HuH-7.5 (cell line): ENCODE measurements around the gene TNNC1.

Experiments used
- DNase-seq: peaks from one replicate; pipeline ENCODE4 v3.0.0; 2011; ENCODE audit warnings: low spot score

The TNNC1 gene

GRCh38 chr3:52453496-52454249 is at the start of gene TNNC1:
Gene TNNC1, minus strand, starts transcription at chr3:52454041. Its CDS starts 26 bp downstream, at chr3:52454015.
- no peak for DNase-seq

DNA sequence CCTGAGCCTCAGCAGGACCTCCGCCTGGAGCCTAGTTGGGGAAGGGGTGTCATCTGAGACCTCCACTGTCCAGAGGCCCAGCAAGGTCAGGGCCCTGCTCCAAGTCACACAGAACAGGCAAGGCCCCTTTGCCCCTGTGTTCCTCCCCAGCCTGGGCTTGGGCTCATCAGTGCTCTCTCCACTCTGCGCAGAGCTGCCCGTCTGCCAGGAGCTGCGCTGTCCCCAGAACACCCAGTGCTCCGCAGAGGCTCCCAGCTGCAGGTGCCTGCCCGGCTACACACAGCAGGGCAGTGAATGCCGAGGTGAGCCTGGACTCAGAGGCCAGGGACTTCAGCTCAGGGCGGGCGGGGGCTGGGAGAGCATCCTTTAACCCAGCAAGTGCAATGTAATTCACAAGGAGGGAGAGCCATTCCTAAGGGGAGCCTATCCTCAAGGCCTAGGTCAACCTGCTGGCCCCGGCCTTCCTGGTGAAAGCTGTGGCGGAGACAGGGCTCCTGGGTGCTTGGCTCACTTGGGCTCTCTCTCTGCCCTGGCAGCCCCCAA is 49.0 kb upstream of the TNNC1 start:
- no peak for DNase-seq

- no peak for DNase-seq
Observed at GRCh38 chr3:52502001-52502400, 48.2 kb upstream of the TNNC1 start.

DNA sequence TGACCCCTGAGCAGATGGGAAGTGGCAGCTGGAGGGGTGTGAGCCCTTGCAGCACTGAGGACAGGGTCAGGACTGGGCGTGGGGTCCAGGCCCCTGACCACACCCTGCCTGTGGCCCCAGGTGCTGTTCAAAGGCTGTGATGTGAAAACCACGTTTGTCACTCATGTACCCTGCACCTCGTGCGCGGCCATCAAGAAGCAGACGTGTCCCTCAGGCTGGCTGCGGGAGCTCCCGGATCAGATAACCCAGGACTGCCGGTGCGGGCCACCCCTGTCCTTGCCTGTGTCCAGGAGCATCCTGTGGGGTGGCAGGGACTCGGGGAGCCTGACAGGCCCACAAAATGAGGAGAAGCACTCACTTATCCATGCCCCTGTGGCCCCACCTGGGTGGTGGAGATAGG is 47.2 kb upstream of the TNNC1 start:
- DNase-seq = no peak

GRCh38 chr3:52498137-52499054 is 44.6 kb upstream of the TNNC1 start:
- no peak for DNase-seq

DNA sequence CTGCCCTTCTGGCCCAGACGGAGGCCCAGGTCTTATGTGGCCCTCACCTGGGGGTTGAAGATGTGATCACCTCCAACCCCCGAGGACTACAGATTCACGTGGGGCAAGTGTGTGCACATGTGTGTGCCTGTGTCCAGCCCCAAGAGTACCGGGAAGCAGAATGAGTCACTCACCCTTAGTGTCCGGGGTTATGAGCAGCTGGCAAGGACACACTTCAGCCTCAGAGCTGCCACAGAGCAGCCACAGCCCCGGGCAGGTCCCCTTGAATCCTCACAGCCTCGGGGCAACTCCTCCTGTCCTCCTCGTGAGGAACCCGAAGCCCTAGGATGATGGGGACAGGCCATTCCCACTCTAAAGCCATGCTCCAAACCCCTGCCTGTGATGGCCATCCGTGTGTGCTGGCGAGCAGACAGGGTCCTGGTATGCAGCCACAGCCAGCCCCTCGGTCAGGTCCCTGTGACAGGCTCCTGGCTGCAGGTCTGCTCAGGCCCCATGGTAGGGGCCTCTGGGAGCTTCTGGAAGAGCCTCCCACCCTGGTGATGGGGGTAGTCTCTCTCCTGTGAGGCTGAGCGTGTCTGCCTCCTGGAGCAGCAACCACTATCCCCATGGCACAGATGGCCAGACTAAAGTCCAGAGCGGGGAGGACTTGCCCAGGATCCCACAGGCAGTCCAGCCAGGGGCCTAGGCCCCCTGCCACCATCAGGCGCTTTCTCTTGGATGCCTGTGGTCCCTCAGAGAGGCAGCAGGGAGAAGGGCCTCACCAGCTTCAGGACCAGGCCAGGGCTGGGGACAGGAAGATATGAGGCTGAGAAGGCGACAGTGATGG is 42.1 kb upstream of the TNNC1 start:
- no peak for DNase-seq

GRCh38 chr3:52494886-52495495 is 41.1 kb upstream of the TNNC1 start, which contains the start of gene STAB1:
Gene STAB1, plus strand, starts transcription at chr3:52495338. Its CDS starts 76 bp downstream, at chr3:52495414.
- no peak for DNase-seq

DNA sequence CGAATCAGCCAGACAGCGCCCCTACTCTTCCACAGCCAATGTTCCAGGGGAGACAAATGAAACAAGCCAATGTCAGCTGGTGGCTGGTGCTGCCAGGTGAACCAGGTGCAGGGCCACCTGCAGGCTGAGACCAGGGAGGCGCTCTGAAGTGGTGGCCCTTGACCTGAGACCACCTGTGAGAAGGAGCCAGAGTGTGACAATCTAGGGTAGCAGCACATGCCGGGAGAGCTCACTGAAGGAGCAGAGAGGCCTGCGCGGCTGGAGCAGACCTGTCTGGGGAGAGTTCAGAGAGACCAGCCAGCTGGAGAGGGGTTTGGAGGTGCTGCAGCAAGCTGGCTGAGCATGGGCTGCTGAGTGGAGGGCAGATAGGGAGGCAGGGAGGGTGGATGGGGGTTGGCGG is 40.6 kb upstream of the TNNC1 start:
- no peak for DNase-seq

- no peak for DNase-seq
Observed at GRCh38 chr3:52493232-52494017, 39.6 kb upstream of the TNNC1 start.

DNA sequence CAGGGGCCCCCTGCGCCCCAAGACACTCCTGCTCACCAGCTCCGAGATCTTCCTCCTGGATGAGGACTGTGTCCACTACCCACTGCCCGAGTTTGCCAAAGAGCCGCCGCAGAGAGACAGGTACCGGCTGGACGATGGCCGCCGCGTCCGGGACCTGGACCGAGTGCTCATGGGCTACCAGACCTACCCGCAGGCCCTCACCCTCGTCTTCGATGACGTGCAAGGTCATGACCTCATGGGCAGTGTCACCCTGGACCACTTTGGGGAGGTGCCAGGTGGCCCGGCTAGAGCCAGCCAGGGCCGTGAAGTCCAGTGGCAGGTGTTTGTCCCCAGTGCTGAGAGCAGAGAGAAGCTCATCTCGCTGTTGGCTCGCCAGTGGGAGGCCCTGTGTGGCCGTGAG is 38.2 kb upstream of the TNNC1 start:
- no peak for DNase-seq

GRCh38 chr3:52490939-52491526 is 37.2 kb upstream of the TNNC1 start:
- DNase-seq = no peak

DNA sequence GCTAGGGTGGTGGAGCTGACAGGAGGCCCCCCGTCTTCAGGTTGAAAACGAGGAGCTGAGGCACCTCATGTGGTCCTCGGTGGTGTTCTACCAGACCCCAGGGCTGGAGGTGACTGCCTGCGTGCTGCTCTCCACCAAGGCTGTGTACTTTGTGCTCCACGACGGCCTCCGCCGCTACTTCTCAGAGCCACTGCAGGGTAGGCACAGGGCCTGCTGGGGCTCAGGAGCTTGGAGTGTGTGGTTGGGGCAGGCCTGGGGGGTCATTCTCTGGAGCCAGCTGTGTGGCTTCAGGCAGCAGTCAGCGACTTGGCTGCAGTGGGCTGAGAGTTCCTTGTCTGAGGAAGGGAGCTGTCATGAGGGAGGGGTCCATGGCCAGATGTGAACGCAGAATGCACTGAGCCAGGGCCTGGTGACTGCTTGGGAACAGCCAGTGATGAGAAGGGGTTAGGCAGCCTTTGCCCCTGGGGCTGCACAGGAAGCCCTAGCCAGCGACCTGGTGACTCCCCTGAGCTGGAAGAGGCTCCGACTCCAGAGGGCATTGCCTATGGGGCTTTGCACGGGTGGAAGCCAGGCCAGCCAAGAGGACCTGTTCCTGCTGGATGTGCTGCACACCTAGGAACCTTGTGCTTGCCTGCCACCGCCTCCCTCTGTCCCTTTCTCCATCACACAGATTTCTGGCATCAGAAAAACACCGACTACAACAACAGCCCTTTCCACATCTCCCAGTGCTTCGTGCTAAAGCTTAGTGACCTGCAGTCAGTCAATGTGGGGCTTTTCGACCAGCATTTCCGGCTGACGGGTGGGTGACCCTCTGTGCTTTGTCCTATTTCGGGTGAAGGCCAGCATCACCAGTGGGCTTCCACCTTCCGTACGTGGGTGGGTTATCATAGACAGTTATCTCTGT is 36.4 kb upstream of the TNNC1 start:
- no peak for DNase-seq

- DNase-seq = no peak
Observed at GRCh38 chr3:52489453-52489852, 35.6 kb upstream of the TNNC1 start.

DNA sequence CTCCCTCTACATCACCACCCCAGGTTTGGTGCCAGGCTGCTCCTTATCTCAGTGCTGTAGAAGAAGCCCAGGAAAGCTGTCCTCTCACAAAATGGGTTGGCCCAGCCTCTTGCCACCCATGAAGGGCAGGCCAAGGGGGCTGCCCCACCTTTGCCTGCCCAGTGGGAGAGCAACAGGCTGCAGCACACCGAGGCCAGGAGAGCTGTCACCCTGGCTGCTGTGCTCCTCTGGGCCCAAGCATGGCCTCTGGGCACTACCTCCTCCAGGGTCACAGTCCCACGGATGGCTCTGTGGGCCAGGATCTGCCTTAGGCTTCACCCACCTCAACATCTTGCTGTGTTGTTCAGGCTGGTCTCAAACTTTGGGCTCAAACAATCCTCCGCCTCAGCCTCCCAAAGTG is 34.9 kb upstream of the TNNC1 start:
- DNase-seq = no peak

- no peak for DNase-seq
Observed at GRCh38 chr3:52487788-52488691, 34.2 kb upstream of the TNNC1 start.

GRCh38 chr3:52487050-52487787 is 33.4 kb upstream of the TNNC1 start:
- DNase-seq = no peak

DNA sequence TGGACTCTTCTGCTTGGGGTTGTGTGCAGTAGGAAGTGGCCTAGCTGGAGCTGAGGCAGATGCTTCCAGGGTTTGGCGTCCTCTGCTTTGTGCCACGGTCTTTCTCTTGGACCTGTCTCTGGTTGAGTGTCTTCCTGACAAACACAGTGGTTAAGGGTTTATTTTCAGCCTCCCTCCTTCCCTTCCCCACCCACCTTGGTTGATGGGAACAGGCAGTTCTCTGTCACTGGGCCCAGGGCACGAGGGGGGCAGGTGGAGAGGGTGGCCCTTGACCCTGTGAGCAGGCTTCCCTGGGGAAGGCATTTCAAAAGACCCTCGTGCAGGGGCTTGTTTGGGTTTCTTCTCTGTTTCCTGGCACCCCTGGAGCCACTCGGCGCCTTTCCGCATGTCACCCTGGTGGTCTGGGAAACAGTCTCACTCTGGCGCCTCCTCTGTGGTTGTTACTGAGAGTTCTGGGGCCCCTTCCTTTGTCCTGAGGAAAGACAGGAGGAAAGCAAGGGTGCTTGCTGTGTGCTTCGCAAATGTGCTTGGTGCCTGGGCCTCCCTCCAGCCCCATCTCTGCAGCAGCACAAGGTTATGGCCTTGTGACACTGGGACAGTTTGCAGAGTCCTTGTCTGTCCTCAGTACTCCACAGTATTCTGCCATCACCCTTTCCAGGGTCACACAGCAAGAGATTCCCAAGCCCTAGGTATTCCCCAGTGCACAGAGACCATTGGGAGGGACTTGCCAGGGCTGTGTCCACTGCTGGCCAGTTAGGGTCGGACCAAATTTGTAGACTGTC is 31.0 kb upstream of the TNNC1 start:
- no peak for DNase-seq
